Measurements from ENCODE around the gene FBXO21.
"Not testable (repeated sequence)": the region's sequence is repeated elsewhere in the genome, so short reads cannot be mapped to it uniquely, and the experiment has no call there.

- TF ChIP-seq, protein P1, sequence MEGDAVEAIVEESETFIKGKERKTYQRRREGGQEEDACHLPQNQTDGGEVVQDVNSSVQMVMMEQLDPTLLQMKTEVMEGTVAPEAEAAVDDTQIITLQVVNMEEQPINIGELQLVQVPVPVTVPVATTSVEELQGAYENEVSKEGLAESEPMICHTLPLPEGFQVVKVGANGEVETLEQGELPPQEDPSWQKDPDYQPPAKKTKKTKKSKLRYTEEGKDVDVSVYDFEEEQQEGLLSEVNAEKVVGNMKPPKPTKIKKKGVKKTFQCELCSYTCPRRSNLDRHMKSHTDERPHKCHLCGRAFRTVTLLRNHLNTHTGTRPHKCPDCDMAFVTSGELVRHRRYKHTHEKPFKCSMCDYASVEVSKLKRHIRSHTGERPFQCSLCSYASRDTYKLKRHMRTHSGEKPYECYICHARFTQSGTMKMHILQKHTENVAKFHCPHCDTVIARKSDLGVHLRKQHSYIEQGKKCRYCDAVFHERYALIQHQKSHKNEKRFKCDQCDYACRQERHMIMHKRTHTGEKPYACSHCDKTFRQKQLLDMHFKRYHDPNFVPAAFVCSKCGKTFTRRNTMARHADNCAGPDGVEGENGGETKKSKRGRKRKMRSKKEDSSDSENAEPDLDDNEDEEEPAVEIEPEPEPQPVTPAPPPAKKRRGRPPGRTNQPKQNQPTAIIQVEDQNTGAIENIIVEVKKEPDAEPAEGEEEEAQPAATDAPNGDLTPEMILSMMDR (IDR thresholded peaks at IDR 0.05): not testable (repeated sequence)
- TF ChIP-seq, protein P2, sequence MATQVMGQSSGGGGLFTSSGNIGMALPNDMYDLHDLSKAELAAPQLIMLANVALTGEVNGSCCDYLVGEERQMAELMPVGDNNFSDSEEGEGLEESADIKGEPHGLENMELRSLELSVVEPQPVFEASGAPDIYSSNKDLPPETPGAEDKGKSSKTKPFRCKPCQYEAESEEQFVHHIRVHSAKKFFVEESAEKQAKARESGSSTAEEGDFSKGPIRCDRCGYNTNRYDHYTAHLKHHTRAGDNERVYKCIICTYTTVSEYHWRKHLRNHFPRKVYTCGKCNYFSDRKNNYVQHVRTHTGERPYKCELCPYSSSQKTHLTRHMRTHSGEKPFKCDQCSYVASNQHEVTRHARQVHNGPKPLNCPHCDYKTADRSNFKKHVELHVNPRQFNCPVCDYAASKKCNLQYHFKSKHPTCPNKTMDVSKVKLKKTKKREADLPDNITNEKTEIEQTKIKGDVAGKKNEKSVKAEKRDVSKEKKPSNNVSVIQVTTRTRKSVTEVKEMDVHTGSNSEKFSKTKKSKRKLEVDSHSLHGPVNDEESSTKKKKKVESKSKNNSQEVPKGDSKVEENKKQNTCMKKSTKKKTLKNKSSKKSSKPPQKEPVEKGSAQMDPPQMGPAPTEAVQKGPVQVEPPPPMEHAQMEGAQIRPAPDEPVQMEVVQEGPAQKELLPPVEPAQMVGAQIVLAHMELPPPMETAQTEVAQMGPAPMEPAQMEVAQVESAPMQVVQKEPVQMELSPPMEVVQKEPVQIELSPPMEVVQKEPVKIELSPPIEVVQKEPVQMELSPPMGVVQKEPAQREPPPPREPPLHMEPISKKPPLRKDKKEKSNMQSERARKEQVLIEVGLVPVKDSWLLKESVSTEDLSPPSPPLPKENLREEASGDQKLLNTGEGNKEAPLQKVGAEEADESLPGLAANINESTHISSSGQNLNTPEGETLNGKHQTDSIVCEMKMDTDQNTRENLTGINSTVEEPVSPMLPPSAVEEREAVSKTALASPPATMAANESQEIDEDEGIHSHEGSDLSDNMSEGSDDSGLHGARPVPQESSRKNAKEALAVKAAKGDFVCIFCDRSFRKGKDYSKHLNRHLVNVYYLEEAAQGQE (IDR thresholded peaks at IDR 0.05; ENCODE audit: insufficient read depth in 1 of 2, low read depth in 2 of 2, low read length in 1 of 2): not testable (repeated sequence)
- TF ChIP-seq POLR2AphosphoS5 (IDR thresholded peaks at IDR 0.05; ENCODE audit: low read depth, low read length); SIN3A (IDR thresholded peaks at IDR 0.05; ENCODE audit: borderline replicate concordance, insufficient read depth, low read depth, low read length); TCF7L2 (IDR thresholded peaks at IDR 0.05; ENCODE audit: low read depth, low read length): not testable (repeated sequence)
These were observed 4.8 kb upstream of the FBXO21 start for GRCh38 chr12:117195027-117195426.
